GM08714 (cell line): Measurements from ENCODE around the gene IQSEC3.

ENCODE experiments used
- H3K4me3 ChIP-seq: fragments of 200-500 bp; sonication (Bioruptor generic); 2 replicates; pipeline ENCODE4 v1.5.1; 2014; ENCODE audit warnings: mild to moderate bottlenecking, low read length, inconsistent platforms
- ZNF274 ChIP-seq: IDR thresholded peaks from 2 replicates; pipeline ENCODE4 v1.6.1; 2012; ENCODE audit warnings: mild to moderate bottlenecking, low read depth, low read length

IQSEC3 gene

GRCh38 chr12:155006-155405 lies 88.4 kb downstream of the IQSEC3 start:
- no peak for TF ChIP-seq ZNF274
- no peak overlapping the region for H3K4me3 ChIP-seq

- TF ChIP-seq ZNF274 = no peak
- H3K4me3 ChIP-seq = no peak overlapping the region
These were observed 89.1 kb downstream of the IQSEC3 start for GRCh38 chr12:155646-156045.

GRCh38 chr12:156945-157344 lies 90.4 kb downstream of the IQSEC3 start:
- no peak for TF ChIP-seq ZNF274

GRCh38 chr12:157644-158043 lies 91.1 kb downstream of the IQSEC3 start:
- no peak overlapping the region for H3K4me3 ChIP-seq
- TF ChIP-seq ZNF274 = no peak

More at GRCh38 chr12:156945-157344, 90.4 kb downstream of the IQSEC3 start:
- H3K4me3 ChIP-seq = no peak overlapping the region

- H3K4me3 ChIP-seq = no peak overlapping the region
- TF ChIP-seq ZNF274 = no peak
These were observed 92.7 kb downstream of the IQSEC3 start for GRCh38 chr12:159156-159782.

- TF ChIP-seq ZNF274 = no peak
- H3K4me3 ChIP-seq = no peak overlapping the region
These were observed 94.3 kb downstream of the IQSEC3 start for GRCh38 chr12:160858-161257.

- H3K4me3 ChIP-seq = no peak overlapping the region
- TF ChIP-seq ZNF274 = no peak
These were observed 95.3 kb downstream of the IQSEC3 start for GRCh38 chr12:161823-162222.

- TF ChIP-seq ZNF274 = no peak
- no peak overlapping the region for H3K4me3 ChIP-seq
These were observed 96.1 kb downstream of the IQSEC3 start for GRCh38 chr12:162467-163307.

GRCh38 chr12:163406-163986 lies 96.9 kb downstream of the IQSEC3 start:
- H3K4me3 ChIP-seq = no peak overlapping the region
- no peak for TF ChIP-seq ZNF274

GRCh38 chr12:164207-164606 lies 97.6 kb downstream of the IQSEC3 start:
- H3K4me3 ChIP-seq = no peak overlapping the region
- no peak for TF ChIP-seq ZNF274

GRCh38 chr12:165862-166368 lies 99.3 kb downstream of the IQSEC3 start:
- H3K4me3 ChIP-seq = no peak overlapping the region
- no peak for TF ChIP-seq ZNF274

GRCh38 chr12:166425-167075 lies 100.0 kb downstream of the IQSEC3 start:
- H3K4me3 ChIP-seq = no peak overlapping the region
- TF ChIP-seq ZNF274 = no peak

GRCh38 chr12:167959-168600 lies 101.5 kb downstream of the IQSEC3 start:
- H3K4me3 ChIP-seq = no peak overlapping the region
- TF ChIP-seq ZNF274 = no peak
